ENCODE measurements around the gene SLC5A10.
A peak's percentile ranks its signal among the peaks of the same experiment; 100 is the strongest.

The SLC5A10 gene

DNA sequence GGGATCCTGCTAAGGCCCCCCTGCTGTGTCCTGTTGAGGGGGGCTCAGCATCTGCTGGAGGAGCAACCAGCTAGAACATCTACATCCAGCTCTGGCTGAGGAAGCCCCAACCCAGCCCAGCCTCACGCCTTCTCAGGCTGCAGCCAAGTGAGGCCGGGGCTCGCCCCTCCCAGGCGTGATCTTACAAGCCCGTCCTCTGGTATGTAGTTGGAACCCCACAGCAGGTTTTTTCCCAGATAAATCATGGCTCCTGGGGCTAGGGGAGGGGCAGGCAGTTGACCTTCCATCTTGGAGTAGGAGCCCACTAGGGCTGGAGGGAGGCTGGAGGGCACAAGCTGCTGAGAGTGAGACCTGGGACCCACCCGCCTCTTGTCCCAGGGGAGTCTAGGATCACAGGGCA, 47.9 kb downstream of the SLC5A10 start:
- TF ChIP-seq, protein P1, sequence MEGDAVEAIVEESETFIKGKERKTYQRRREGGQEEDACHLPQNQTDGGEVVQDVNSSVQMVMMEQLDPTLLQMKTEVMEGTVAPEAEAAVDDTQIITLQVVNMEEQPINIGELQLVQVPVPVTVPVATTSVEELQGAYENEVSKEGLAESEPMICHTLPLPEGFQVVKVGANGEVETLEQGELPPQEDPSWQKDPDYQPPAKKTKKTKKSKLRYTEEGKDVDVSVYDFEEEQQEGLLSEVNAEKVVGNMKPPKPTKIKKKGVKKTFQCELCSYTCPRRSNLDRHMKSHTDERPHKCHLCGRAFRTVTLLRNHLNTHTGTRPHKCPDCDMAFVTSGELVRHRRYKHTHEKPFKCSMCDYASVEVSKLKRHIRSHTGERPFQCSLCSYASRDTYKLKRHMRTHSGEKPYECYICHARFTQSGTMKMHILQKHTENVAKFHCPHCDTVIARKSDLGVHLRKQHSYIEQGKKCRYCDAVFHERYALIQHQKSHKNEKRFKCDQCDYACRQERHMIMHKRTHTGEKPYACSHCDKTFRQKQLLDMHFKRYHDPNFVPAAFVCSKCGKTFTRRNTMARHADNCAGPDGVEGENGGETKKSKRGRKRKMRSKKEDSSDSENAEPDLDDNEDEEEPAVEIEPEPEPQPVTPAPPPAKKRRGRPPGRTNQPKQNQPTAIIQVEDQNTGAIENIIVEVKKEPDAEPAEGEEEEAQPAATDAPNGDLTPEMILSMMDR (IDR thresholded peaks at IDR 0.05; ENCODE audit: extremely low read depth, missing control alignments) = no peak
- no peak for DNase-seq (ENCODE audit: low spot score)

DNA sequence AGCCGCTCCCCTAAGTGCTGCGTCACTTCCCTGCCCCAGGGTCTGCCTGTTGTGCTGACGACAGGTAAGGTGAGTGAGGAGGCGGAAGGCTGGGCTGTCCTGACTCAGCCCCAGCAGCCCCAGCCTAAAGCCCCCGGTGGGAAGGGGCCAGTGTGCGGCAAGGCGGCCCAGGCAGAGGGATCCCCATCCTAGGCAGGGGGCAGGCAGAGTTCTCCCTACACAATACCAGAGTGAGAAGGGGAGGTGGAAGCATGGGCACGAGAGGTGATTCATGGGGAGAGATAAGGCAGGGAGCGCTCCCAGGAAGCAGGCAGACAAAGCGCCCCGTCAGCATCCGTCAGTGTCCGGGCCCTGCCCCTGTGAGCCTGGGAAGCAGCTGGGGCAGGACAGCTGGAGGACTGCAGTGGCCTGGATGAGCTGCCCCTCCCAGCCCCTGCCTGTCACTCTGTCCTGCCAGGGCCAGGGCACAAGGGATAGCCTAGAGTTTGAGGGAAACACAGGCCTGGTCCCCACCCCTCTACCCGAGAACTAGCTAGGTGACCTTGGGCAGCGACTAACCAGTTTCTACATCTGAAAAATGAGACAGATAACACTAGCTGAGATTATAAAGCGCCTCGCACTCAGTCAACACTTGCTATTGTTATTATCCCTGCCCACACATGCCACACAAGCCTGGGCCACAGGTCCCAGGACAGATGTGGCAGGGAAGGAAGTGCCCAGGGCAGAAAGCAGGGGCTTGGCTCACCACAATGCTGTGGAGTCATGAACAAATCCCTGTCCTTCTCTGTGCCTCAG, 48.8 kb downstream of the SLC5A10 start:
- TF ChIP-seq, protein P1 (IDR thresholded peaks at IDR 0.05; ENCODE audit: extremely low read depth, missing control alignments) = no peak
- DNase-seq (ENCODE audit: low spot score) = no peak

DNA sequence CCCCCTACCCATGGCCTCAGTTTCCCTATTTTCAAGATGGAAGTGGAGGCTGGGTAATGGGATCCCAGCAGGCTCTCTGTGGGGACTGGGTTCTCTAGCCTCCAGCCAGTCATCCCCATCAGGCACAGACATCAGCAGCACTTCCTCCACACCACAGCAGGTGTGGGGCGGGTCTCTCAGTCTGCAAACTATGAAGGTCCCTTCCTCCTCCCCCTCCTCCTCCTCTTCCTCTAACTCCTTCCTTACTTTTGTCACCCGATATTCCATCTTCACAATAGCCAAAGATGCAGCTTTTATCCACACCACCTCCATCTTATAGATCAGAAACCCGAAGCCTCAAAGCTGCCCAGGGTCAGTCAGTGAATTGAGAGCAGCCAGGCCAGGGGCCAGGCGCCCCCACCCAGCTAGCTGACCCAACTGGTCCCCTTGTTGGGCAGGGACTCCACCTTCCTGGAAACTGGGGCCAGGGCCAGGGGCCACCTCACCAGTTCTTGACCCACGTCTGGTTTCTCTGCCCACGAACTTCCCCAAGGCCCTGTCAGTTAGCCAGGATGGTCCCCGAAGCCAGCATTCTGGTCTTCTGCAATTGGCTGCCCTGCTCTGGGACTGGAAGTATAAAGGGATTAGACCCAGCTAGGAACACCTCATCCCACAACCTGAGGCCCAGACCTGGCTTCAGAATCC, 50.1 kb downstream of the SLC5A10 start:
- TF ChIP-seq, protein P1 (IDR thresholded peaks at IDR 0.05; ENCODE audit: extremely low read depth, missing control alignments) = no peak
- DNase-seq (ENCODE audit: low spot score) = no peak

DNA sequence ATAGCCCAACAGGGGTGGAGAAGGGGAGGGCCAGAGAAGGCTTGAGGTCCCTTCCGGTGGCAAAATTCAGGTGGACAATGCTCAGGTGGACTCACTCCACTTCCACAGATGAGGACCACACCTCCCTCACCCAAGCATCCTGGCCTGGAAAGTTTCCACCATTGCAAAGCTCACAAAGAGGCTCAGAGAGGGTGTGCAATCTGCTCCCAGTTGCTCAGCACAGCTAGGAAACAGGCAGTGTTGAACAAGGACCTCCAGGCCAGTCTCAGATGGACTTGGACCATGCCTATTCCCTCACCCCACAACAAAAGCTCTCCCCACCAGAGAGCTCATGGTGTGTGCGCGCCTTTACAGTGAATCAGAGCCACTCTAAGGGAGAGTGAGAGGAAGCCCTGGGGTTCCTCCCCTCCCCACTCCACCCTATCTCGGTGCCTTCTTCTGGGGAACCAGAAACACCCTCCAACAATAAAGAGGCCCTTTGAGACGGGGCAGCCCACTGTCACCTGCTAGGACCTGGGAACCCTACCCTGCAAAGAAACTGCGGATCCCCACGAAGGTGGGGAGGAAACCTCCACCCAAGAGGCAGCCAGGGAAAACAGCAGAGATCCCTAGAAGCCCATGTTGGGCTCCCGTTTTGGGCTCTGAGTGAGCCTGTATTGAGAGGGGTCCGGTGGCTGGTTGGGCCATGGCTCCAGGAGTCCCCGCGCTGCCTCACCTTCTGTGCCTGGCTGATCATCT, 51.0 kb downstream of the SLC5A10 start:
- no peak for DNase-seq (ENCODE audit: low spot score)
- TF ChIP-seq, protein P1 (IDR thresholded peaks at IDR 0.05; ENCODE audit: extremely low read depth, missing control alignments) = no peak

DNA sequence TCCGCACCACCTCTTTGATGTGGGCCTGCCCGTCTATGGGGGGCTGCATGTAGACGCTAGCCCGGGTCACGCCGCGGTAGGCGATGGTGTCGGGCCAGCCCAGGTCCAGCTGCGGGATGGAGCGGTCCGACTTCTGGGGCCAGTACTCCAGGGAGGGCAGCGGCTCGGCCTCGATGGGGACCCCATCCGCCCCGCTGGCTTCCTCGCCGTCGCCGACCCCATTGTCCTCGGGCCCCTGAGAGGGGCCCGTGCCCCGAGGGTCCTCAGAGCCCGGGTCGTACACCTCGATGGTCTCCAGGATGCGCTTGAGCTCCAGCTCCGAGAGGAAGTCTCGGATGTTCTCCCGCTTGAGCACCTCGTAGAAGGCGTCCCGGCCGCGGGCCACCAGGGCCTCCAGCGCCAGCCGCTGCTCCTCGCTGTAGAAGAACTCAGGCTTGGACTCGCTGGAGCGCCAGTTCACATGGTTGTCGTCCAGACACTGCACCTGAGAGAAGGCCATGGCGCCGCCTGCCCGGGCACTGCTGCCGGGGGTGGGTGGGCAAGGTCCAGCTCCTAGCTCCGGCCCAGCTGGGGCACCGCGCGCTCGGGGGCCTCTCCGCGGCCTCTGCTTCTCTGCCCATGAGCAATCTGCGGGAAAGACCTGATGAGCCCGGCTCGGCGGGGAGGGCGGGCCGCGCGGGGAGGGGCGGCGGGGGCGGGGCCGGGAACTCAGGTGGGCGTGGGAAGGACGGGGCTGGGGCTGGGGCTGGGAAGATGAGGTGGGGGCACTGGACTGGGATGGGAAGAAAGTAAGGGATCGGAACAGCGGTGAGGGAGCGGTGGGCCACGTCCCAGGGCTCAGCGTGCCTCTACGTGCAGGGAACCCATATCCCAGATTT, 51.8 kb downstream of the SLC5A10 start:
- DNase-seq (ENCODE audit: low spot score) = peak; percentile 83
- TF ChIP-seq, protein P1 (IDR thresholded peaks at IDR 0.05; ENCODE audit: extremely low read depth, missing control alignments) = no peak

DNA sequence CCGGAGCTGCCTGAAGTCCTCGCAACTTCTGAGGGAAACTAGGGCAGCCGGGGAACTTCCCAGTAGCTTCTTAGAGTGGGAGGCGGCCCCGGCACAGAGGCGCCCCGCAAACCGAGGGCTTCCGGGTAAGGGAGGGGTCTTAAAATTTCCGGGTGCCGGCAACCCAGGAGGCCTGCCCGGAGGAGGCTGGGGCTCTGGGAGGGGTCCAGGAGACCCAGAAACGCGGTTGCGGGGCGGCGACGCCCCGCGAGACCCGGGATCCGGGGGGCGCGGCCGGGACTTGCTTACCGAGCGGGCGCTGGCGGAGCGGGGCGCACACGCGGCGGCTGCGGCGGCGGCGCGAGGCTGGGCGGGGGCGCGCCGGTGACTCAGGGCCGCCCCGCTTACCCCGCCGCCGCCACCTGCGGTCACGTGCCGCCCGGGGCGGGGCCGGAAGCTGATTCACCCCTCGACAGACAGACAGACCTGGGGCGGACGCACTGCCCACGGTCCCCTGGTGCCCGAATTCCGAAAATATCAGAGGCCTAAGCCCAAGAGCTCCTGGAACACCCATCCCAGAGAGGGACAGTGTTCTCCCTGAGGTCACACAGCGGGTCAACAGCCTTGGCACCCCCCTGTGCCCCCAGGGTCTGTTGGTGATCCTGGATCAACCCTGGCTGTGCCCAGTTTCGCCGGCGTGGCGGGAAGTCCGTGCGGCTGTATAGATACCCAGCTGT, 52.6 kb downstream of the SLC5A10 start, which contains the start of gene FAM83G:
Gene FAM83G, minus strand, starts transcription at position 344 of the 716 bp plus-strand sequence. CDS start 723 bp downstream, outside the sequence.
- TF ChIP-seq, protein P1 (IDR thresholded peaks at IDR 0.05; ENCODE audit: extremely low read depth, missing control alignments) = no peak
- peak; percentile 94 for DNase-seq (ENCODE audit: low spot score)

All from GM20000 (cell line).